ENCODE data around the gene HIVEP3. TPM values are rescaled to one million over a fixed set of nuclear protein-coding genes. Genes with fewer than 3 reads are reported as not detected.

HIVEP3 gene
- polyA plus RNA-seq, 1 donor (not counting 4 experiments of a cell fraction or from before 2014, with no cell fraction given): 1.1 TPM

DNA sequence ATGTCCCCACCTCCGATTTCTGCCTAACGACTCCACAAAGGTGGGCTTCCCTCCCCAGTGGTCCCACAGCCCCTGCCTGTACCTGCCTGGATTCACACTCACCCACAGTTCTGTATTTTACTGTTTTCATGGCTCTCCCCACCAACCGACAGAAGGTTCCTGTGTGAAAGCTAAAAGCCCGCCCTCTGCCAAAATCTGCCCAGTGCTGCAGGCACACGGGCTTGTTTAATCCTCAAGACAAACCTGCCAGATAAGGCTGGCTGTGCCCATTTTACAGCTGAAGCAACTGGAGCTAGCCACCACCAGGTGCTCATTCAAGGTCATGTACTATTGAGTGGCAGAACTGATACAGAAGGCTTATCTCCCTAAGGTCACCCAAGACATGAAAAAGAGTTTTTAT is 114.5 kb downstream of the HIVEP3 start:
- no peak overlapping the region for H3K4me3 ChIP-seq (ENCODE audit: control insufficient read depth in 2 of 3, extremely low read depth in 1 of 3, insufficient read depth in 2 of 3, low read depth in 1 of 3, low read length in 3 of 3)
- TF ChIP-seq, protein P1, sequence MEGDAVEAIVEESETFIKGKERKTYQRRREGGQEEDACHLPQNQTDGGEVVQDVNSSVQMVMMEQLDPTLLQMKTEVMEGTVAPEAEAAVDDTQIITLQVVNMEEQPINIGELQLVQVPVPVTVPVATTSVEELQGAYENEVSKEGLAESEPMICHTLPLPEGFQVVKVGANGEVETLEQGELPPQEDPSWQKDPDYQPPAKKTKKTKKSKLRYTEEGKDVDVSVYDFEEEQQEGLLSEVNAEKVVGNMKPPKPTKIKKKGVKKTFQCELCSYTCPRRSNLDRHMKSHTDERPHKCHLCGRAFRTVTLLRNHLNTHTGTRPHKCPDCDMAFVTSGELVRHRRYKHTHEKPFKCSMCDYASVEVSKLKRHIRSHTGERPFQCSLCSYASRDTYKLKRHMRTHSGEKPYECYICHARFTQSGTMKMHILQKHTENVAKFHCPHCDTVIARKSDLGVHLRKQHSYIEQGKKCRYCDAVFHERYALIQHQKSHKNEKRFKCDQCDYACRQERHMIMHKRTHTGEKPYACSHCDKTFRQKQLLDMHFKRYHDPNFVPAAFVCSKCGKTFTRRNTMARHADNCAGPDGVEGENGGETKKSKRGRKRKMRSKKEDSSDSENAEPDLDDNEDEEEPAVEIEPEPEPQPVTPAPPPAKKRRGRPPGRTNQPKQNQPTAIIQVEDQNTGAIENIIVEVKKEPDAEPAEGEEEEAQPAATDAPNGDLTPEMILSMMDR (optimal IDR thresholded peaks at IDR 0.05 in 1 of 3, IDR thresholded peaks at IDR 0.05 in 1 of 3, conservative IDR thresholded peaks at IDR 0.05 in 1 of 3; ENCODE audit: extremely low read depth in 1 of 3, insufficient read depth in 2 of 3, low read length in 3 of 3): no peak
- no peak for TF ChIP-seq EZH2 (IDR thresholded peaks at IDR 0.05; ENCODE audit: low read length)
- H3K27me3 ChIP-seq (ENCODE audit: control insufficient read depth, extremely low read depth, insufficient read depth, low read length): no peaks in the 10 kb centered on the region
- dilution Hi-C loops (cut with MboI; ENCODE audit: extremely low pct_ligation_motif_present, low sequenced_read_pairs): no loop called here
- H3K9me1 ChIP-seq (ENCODE audit: control insufficient read depth, extremely low read depth, insufficient read depth, low read length): no peaks in the 10 kb centered on the region
- H3K4me2 ChIP-seq (ENCODE audit: control insufficient read depth, extremely low read depth, insufficient read depth, low read depth, low read length): peak overlapping the region; percentile 83
- no peaks in the 10 kb centered on the region for H3K36me3 ChIP-seq (ENCODE audit: control insufficient read depth in 2 of 2, extremely low read depth in 1 of 2, insufficient read depth in 2 of 2, low read length in 2 of 2)
- no peaks in the 10 kb centered on the region for H3K9me3 ChIP-seq (ENCODE audit: control insufficient read depth, low read depth, low read length)
- DNase-seq (ENCODE audit: low read depth, low spot score) (no peak), FAIRE-seq (no peak)
- H2AFZ ChIP-seq (ENCODE audit: control insufficient read depth, low read length): no peak overlapping the region
- no peak overlapping the region for H3K9ac ChIP-seq (ENCODE audit: control insufficient read depth, extremely low read depth, insufficient read depth, low read length)
- H4K20me1 ChIP-seq (ENCODE audit: control insufficient read depth, extremely low read depth, insufficient read depth, low read length): no peaks in the 10 kb centered on the region
- no peaks in the 10 kb centered on the region for H3K79me2 ChIP-seq (ENCODE audit: control insufficient read depth, insufficient read depth, low read length)
- no peak overlapping the region for H3K27ac ChIP-seq (ENCODE audit: control insufficient read depth, insufficient read depth, low read length)
- peaks cover 26% of the 10 kb centered on the region for H3K4me1 ChIP-seq (ENCODE audit: control insufficient read depth, extremely low read depth, insufficient read depth, low read length)

- peak overlapping the region in 1 of 3 experiments; percentile 21 for H3K4me3 ChIP-seq (ENCODE audit: control insufficient read depth in 2 of 3, extremely low read depth in 1 of 3, insufficient read depth in 2 of 3, low read depth in 1 of 3, low read length in 3 of 3)
- H3K9me3 ChIP-seq (ENCODE audit: control insufficient read depth, low read depth, low read length): no peaks in the 10 kb centered on the region
- no peak for TF ChIP-seq EZH2 (IDR thresholded peaks at IDR 0.05; ENCODE audit: low read length)
- TF ChIP-seq, protein P1 (optimal IDR thresholded peaks at IDR 0.05 in 1 of 3, IDR thresholded peaks at IDR 0.05 in 1 of 3, conservative IDR thresholded peaks at IDR 0.05 in 1 of 3; ENCODE audit: extremely low read depth in 1 of 3, insufficient read depth in 2 of 3, low read length in 3 of 3): no peak
- H3K27ac ChIP-seq (ENCODE audit: control insufficient read depth, insufficient read depth, low read length): peak overlapping the region; percentile 2
- no peaks in the 10 kb centered on the region for H3K27me3 ChIP-seq (ENCODE audit: control insufficient read depth, extremely low read depth, insufficient read depth, low read length)
- H3K4me2 ChIP-seq (ENCODE audit: control insufficient read depth, extremely low read depth, insufficient read depth, low read depth, low read length): peak overlapping the region; percentile 83
- peak overlapping the region; percentile 37 for H2AFZ ChIP-seq (ENCODE audit: control insufficient read depth, low read length)
- DNase-seq (ENCODE audit: low read depth, low spot score) (no peak), FAIRE-seq (peak; percentile 86)
- H3K4me1 ChIP-seq (ENCODE audit: control insufficient read depth, extremely low read depth, insufficient read depth, low read length): peaks cover 26% of the 10 kb centered on the region
- H3K36me3 ChIP-seq (ENCODE audit: control insufficient read depth in 2 of 2, extremely low read depth in 1 of 2, insufficient read depth in 2 of 2, low read length in 2 of 2): no peaks in the 10 kb centered on the region
- H4K20me1 ChIP-seq (ENCODE audit: control insufficient read depth, extremely low read depth, insufficient read depth, low read length): no peaks in the 10 kb centered on the region
- no peaks in the 10 kb centered on the region for H3K9me1 ChIP-seq (ENCODE audit: control insufficient read depth, extremely low read depth, insufficient read depth, low read length)
- dilution Hi-C loops (cut with MboI; ENCODE audit: extremely low pct_ligation_motif_present, low sequenced_read_pairs): no loop called here
- H3K79me2 ChIP-seq (ENCODE audit: control insufficient read depth, insufficient read depth, low read length): no peaks in the 10 kb centered on the region
- no peak overlapping the region for H3K9ac ChIP-seq (ENCODE audit: control insufficient read depth, extremely low read depth, insufficient read depth, low read length)
Observed at GRCh38 chr1:41803656-41804055, 115.1 kb downstream of the HIVEP3 start.

All from keratinocyte (primary cell).